Measurements from ENCODE around the gene ILKAP.
A peak's percentile ranks its signal among the peaks of the same experiment; 100 is the strongest.

ILKAP gene

DNA sequence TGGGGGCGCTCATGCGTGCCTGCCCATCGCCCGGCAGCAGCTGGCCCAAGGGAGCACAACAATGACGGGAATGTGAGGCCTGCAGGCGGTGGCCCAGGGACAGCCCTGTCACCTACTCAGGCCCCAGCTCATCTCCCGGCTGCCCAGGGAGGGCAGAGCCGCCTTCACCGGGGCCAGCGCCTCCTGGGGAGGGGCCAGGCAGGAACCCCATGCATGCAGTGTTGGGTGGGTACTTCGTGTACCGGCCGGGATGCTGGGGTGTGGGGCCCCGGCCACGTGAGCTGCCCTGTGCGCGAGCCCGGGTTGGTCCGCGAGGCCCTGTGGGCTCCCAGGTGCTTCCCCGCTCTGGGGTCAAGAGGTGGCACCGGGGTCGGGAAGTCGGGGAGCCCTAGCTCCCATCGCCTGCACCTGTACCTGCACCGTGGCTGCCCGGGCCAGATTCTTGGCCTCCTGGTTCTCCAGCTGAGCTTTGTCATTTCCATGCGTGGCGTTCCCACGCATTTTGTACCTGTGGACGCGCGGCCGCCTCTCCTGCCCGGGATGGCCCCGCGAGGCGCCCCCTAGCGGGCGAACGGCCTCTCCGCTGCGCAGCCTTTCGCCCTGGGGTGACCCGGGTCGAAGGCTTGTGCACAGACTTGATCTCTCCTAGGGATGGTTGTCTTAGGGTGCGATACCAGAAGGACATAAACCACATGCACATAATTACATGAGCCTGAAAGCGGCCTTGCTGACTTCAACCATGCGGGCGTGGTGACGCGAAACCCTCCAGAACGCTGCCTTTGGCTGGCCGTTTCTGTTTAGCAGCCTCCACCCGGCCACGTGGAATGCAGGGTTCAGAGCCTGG, 64.1 kb downstream of the ILKAP start:
- DNase-seq (ENCODE audit: low read depth) = no peak
- TF ChIP-seq, protein P1, sequence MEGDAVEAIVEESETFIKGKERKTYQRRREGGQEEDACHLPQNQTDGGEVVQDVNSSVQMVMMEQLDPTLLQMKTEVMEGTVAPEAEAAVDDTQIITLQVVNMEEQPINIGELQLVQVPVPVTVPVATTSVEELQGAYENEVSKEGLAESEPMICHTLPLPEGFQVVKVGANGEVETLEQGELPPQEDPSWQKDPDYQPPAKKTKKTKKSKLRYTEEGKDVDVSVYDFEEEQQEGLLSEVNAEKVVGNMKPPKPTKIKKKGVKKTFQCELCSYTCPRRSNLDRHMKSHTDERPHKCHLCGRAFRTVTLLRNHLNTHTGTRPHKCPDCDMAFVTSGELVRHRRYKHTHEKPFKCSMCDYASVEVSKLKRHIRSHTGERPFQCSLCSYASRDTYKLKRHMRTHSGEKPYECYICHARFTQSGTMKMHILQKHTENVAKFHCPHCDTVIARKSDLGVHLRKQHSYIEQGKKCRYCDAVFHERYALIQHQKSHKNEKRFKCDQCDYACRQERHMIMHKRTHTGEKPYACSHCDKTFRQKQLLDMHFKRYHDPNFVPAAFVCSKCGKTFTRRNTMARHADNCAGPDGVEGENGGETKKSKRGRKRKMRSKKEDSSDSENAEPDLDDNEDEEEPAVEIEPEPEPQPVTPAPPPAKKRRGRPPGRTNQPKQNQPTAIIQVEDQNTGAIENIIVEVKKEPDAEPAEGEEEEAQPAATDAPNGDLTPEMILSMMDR (IDR thresholded peaks at IDR 0.05; ENCODE audit: low read length, missing control alignments) = peak; percentile 46
- H3K4me3 ChIP-seq (replicated peaks; ENCODE audit: low read depth, low read length) = no peak overlapping the region

DNA sequence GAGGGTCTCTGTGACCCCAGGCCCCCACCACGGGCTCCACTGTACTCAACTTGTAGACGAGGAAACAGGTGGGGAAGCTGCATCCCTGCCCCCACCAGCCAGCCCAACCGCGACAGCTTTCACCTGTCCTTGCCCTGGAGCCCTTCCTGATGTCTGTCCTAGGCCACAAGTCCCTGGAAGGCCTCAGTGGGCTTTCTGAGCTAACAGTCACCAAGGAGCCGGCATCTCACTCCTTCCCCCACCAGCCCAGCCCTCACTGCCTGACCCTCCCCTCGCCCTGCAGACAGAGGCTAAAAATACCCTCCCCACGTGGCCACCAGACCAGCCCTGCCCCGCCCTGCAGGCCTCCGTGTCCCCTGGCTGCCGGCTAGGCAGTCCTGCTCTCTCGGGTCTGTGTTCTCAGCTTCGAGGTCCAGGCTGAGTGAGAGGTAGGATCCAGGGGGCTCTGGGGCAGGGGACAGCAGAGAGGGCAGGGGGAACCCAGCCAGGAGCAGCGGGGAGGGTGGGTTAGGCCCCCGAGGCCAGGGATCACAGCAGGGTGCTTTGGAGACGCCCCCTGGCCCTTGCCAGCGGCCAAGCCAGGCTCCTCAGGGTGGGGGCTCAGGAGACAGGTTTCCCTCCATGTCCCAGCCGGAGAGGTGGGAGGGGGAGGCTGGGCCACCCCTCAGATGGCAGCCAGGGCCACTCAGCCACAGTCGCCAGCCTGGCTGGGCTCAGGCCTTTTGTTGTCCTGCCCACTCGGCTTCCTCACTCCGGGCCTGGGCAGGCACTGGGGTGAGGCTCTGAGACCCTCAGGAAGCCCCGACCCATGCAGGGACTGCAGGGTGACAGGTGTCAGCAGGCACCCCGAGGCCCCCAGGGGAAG, 64.9 kb downstream of the ILKAP start, which contains the start of gene KLHL30:
TSS of gene KLHL30 (plus strand) at position 338 of the 865 bp plus-strand sequence. CDS start 2,087 bp downstream, outside the sequence.
- TF ChIP-seq, protein P1 (IDR thresholded peaks at IDR 0.05; ENCODE audit: low read length, missing control alignments) = no peak
- H3K4me3 ChIP-seq (replicated peaks; ENCODE audit: low read depth, low read length) = no peak within 1 kb of the TSS

DNA sequence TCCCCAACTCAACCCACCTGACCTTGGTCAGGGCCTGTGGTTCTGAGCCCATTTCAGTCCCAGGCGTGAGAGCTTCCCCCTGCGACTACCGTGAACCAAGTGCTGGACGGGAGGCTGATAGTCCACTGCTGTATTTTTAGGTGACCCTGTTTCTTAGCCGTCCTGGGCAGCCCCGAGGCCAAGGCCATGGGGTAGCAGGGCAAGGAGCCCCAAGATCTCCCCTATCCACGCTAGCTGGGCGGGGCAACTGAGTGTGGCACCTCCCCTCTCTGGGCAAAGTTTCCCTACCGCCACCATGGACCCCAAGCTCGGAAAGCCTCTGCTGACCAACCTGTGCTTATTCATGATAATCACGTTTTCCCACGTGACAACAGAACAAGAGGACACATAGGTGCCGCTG, 65.6 kb downstream of the ILKAP start:
- TF ChIP-seq, protein P1 (IDR thresholded peaks at IDR 0.05; ENCODE audit: low read length, missing control alignments) = no peak
- no peak for DNase-seq (ENCODE audit: low read depth)
- no peak overlapping the region for H3K4me3 ChIP-seq (replicated peaks; ENCODE audit: low read depth, low read length)

More for the DNA sequence above, 64.9 kb downstream of the ILKAP start, which contains the start of gene KLHL30:
- no peak for DNase-seq (ENCODE audit: low read depth)

DNA sequence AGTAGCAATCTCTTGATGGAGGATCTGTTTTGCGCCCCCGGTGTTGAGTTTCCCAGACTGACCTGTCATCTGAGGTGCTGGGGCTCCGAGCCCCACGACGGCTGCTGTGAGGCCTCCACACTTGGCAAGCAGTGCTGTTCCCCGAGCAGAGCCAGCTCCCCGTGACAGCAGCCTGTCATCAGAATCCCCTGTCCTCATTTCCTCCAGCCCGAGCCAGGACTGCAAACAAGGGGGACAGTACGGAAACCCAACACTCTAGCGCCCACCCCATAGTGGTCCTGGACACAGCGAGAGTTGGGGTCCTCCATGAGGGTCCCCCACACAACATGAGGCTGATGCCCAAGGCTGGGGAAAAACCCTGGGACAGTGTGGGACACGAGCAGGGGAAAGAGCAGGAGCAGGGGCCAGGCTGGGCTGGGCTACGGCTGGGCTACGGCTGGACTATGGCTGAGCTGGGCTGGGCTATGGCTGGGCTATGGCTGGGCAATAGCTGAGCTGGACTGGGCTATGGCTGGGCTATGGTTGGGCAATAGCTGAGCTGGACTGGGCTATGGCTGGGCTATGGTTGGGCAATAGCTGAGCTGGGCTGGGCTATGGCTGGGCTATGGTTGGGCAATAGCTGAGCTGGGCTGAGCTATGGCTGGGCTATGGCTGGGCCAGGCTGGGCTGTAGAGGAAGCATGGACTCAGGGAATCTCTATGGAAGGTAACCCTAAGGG, 66.5 kb downstream of the ILKAP start:
- TF ChIP-seq, protein P1 (IDR thresholded peaks at IDR 0.05; ENCODE audit: low read length, missing control alignments) = no peak
- no peak overlapping the region for H3K4me3 ChIP-seq (replicated peaks; ENCODE audit: low read depth, low read length)
- peak; percentile 82 for DNase-seq (ENCODE audit: low read depth)

DNA sequence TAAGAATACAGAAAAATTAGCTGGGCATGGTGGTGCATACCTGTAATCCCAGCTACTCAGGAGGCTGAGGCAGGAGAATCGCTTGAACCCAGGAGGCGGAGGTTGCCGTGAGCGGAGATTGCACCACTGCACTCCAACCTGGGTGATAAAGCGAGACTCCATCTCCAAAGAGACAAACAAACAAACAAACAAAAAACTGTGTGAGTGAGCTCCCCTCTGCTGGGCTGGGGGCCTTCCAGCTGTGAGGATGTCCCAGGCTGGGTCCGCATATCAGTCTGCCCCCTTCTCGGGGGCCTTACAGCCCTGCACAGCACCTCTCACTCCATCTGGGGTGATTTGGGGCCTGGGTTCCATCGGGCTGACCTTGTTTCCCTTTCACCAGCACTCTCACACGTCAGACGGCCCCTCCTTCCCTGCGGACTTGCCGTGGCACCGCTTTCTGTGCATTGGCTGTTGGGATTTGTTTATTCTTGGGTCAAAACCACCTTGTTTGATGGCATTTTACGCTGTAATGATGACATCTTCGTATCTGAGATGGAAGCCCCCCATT, 67.8 kb downstream of the ILKAP start:
- no peak overlapping the region for H3K4me3 ChIP-seq (replicated peaks; ENCODE audit: low read depth, low read length)
- TF ChIP-seq, protein P1 (IDR thresholded peaks at IDR 0.05; ENCODE audit: low read length, missing control alignments) = no peak
- no peak for DNase-seq (ENCODE audit: low read depth)

DNA sequence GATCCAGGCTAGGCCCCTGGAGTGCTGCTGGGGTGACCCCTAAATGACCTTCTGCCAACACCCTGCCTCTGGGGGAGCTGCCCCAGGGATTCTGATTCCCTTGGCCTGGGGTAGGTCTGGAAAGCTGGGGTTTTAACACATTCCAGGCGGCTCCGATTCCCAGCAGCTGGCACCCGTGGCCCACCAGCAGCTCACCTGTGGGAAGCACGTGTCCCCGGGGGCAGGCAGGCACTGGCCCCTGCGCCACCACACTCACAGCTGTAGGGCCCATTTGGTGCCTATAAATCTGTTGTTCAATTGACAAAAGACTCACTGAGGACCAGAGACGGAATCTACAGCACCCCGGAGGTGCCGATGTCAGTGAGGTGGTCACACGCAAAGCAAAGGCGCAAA, 69.1 kb downstream of the ILKAP start:
- TF ChIP-seq, protein P1 (IDR thresholded peaks at IDR 0.05; ENCODE audit: low read length, missing control alignments) = no peak
- H3K4me3 ChIP-seq (replicated peaks; ENCODE audit: low read depth, low read length) = no peak overlapping the region
- no peak for DNase-seq (ENCODE audit: low read depth)
